Activated CD4-positive, alpha-beta T cell treated with anti-CD3 and anti-CD28 coated beads for 1 hour (primary cell): ENCODE measurements around the gene ADGRG7.
"Not testable (repeated sequence)": the region's sequence is repeated elsewhere in the genome, so short reads cannot be mapped to it uniquely, and the experiment has no call there.

ENCODE experiments used
- DNase-seq: peaks from one replicate; pipeline ENCODE4 v3.0.0-alpha.2; 2020

Gene ADGRG7

GRCh38 chr3:100609305-100609704, at the start of gene ADGRG7:
TSS of gene ADGRG7 (plus strand) at chr3:100609601. CDS start at chr3:100609857, 256 bp downstream.
- no peak for DNase-seq

GRCh38 chr3:100560426-100560825, 49.0 kb upstream of the ADGRG7 start:
- DNase-seq: no peak

GRCh38 chr3:100561459-100562158, 47.8 kb upstream of the ADGRG7 start:
- DNase-seq: no peak

GRCh38 chr3:100562224-100562857, 47.1 kb upstream of the ADGRG7 start:
- no peak for DNase-seq

- no peak for DNase-seq
Measured at GRCh38 chr3:100563228-100563627, 46.2 kb upstream of the ADGRG7 start.

GRCh38 chr3:100563652-100564211, 45.7 kb upstream of the ADGRG7 start:
- no peak for DNase-seq

- DNase-seq: no peak
Measured at GRCh38 chr3:100570811-100571210, 38.6 kb upstream of the ADGRG7 start.

GRCh38 chr3:100574536-100574935, 34.9 kb upstream of the ADGRG7 start:
- DNase-seq: no peak

GRCh38 chr3:100575704-100576103, 33.7 kb upstream of the ADGRG7 start:
- no peak for DNase-seq

- DNase-seq: no peak
Measured at GRCh38 chr3:100577382-100578008, 31.9 kb upstream of the ADGRG7 start.

- no peak for DNase-seq
Measured at GRCh38 chr3:100578646-100579045, 30.8 kb upstream of the ADGRG7 start.

GRCh38 chr3:100580147-100580546, 29.3 kb upstream of the ADGRG7 start:
- no peak for DNase-seq

GRCh38 chr3:100581650-100582049, 27.8 kb upstream of the ADGRG7 start:
- no peak for DNase-seq

- not testable (repeated sequence) for DNase-seq
Measured at GRCh38 chr3:100582157-100582556, 27.2 kb upstream of the ADGRG7 start.

- no peak for DNase-seq
Measured at GRCh38 chr3:100584101-100584660, 25.2 kb upstream of the ADGRG7 start.

GRCh38 chr3:100586832-100587231, 22.6 kb upstream of the ADGRG7 start:
- no peak for DNase-seq

GRCh38 chr3:100588251-100588650, 21.1 kb upstream of the ADGRG7 start:
- no peak for DNase-seq

- peak; percentile 36 for DNase-seq
Measured at GRCh38 chr3:100590114-100590839, 19.1 kb upstream of the ADGRG7 start.

GRCh38 chr3:100590840-100591147, 18.6 kb upstream of the ADGRG7 start:
- no peak for DNase-seq

GRCh38 chr3:100591411-100591810, 18.0 kb upstream of the ADGRG7 start:
- no peak for DNase-seq

- DNase-seq: no peak
Measured at GRCh38 chr3:100600181-100601042, 9.0 kb upstream of the ADGRG7 start.
